ENCODE data around the gene LSM10. TPM values are rescaled to one million over a fixed set of nuclear protein-coding genes. Genes with fewer than 3 reads are reported as not detected.

Gene LSM10
- total RNA-seq (2021) (49.1 to 56.3 TPM (median 49.3 TPM) in 3 replicates), Bru-seq, nascent RNA (percentile 78 among the genes with signal in this experiment)
- long read RNA-seq, experiment 1, transcript LSM10-201 (2 exons, 850 nt) = major isoform, 56 of 61 reads
- long read RNA-seq, experiment 1, partial matches to known transcripts = 0 of 61 reads
- long read RNA-seq, experiment 1, other reads (novel, unspliced or antisense) = 5 of 61 reads
- long read RNA-seq, experiment 2, transcript LSM10-201 (2 exons, 850 nt) = major isoform, 40 of 47 reads
- long read RNA-seq, experiment 2, partial matches to known transcripts = 0 of 47 reads
- long read RNA-seq, experiment 2, other reads (novel, unspliced or antisense) = 7 of 47 reads
- long read RNA-seq, experiment 3, transcript LSM10-201 (2 exons, 850 nt) = major isoform, 97 of 102 reads
- long read RNA-seq, experiment 3, partial matches to known transcripts = 0 of 102 reads
- long read RNA-seq, experiment 3, other reads (novel, unspliced or antisense) = 5 of 102 reads

GRCh38 chr1:36397378-36398230 is at the start of gene LSM10:
Gene LSM10, minus strand, starts transcription at chr1:36397908. Its CDS starts 3,779 bp downstream, at chr1:36394129.
- H3K4me3 Mint-ChIP-seq = peak within 1 kb of the TSS; percentile 89
- POLR2A ChIA-PET = interaction anchor here (0.5 to 6.5 kb wide), 6 partner anchors 11 to 331 kb away, joined by 3 to 172 read pairs (median 4); partner anchors contain the start of gene STK40
- H3K27me3 Mint-ChIP-seq (ENCODE audit: low read depth) = no peaks in the 10 kb centered on the region; the same call in 1 of the 2 replicates
- peak; percentile 96 for DNase-seq (ENCODE audit: low spot score)
- CTCF ChIA-PET = interaction anchor here (0.6 to 5.5 kb wide), 8 partner anchors 11 to 248 kb away, joined by 3 to 37 read pairs (median 6); partner anchors contain the start of gene TRAPPC3
- H3K4me1 Mint-ChIP-seq = peaks cover 24% of the 10 kb centered on the region
- ATAC-seq = peak; percentile 51
- peak within 1 kb of the TSS; percentile 98 for H3K27ac Mint-ChIP-seq
- no peaks in the 10 kb centered on the region for H3K9me3 Mint-ChIP-seq
- peaks cover 7% of the 10 kb centered on the region for H3K36me3 Mint-ChIP-seq
- no peak for TF ChIP-seq CBFB (CRISPR knock-in tag; IDR thresholded peaks at IDR 0.05; ENCODE audit: low read depth)
- peak; percentile 50; the same call in 1 of the 2 replicates for TF ChIP-seq FOXK1 (CRISPR knock-in tag; IDR thresholded peaks at IDR 0.05)
- no peak for TF ChIP-seq ZMAT4 (CRISPR knock-in tag; IDR thresholded peaks at IDR 0.05)
- TF ChIP-seq FOXP1 (CRISPR knock-in tag; IDR thresholded peaks at IDR 0.05; ENCODE audit: borderline replicate concordance) = peak; percentile 68; the same call in 1 of the 2 replicates
- 0 out of 2 replicates have a peak, but pooled peaks have one; percentile 39 for TF ChIP-seq HMGXB4 (CRISPR knock-in tag; IDR thresholded peaks at IDR 0.05)
- peak; percentile 63 for TF ChIP-seq GABPB1 (CRISPR knock-in tag; IDR thresholded peaks at IDR 0.05)
- TF ChIP-seq CREM (CRISPR knock-in tag; IDR thresholded peaks at IDR 0.05) = peak; percentile 78; the same call in 1 of the 2 replicates
- TF ChIP-seq NR1H2 (CRISPR knock-in tag; IDR thresholded peaks at IDR 0.05) = no peak
- TF ChIP-seq PREB (CRISPR knock-in tag; IDR thresholded peaks at IDR 0.05; ENCODE audit: borderline replicate concordance) = 0 out of 2 replicates have a peak, but pooled peaks have one; percentile 41
- TF ChIP-seq TCF7 (CRISPR knock-in tag; IDR thresholded peaks at IDR 0.05; ENCODE audit: low read depth) = 0 out of 2 replicates have a peak, but pooled peaks have one; percentile 72
- no peak for TF ChIP-seq EMX1 (CRISPR knock-in tag; IDR thresholded peaks at IDR 0.05)
- no peak for TF ChIP-seq NFE2L1 (CRISPR knock-in tag; IDR thresholded peaks at IDR 0.05)
- peak; percentile 67; the same call in 1 of the 2 replicates for TF ChIP-seq ZBTB43 (CRISPR knock-in tag; IDR thresholded peaks at IDR 0.05)
- TF ChIP-seq E2F4 (CRISPR knock-in tag; IDR thresholded peaks at IDR 0.05; ENCODE audit: borderline replicate concordance, low read depth) = no peak
- peak; percentile 75 for TF ChIP-seq MAX (CRISPR knock-in tag; IDR thresholded peaks at IDR 0.05)
- TF ChIP-seq SMAD3 (CRISPR knock-in tag; IDR thresholded peaks at IDR 0.05; ENCODE audit: borderline replicate concordance) = 0 out of 2 replicates have a peak, but pooled peaks have one; percentile 53
- TF ChIP-seq PRDM15 (CRISPR knock-in tag; IDR thresholded peaks at IDR 0.05) = 0 out of 2 replicates have a peak, but pooled peaks have one; percentile 23
- peak; percentile 68 for TF ChIP-seq SP1 (CRISPR knock-in tag; conservative IDR thresholded peaks at IDR 0.05)
- TF ChIP-seq TEAD1 (CRISPR knock-in tag; IDR thresholded peaks at IDR 0.05) = no peak
- TF ChIP-seq MYBL2 (CRISPR knock-in tag; IDR thresholded peaks at IDR 0.05) = peak; percentile 80; the same call in 1 of the 2 replicates
- TF ChIP-seq USF1 (CRISPR knock-in tag; IDR thresholded peaks at IDR 0.05) = peak; percentile 66
- no peak for TF ChIP-seq HMGA2 (CRISPR knock-in tag; IDR thresholded peaks at IDR 0.05)
